ENCODE data around the gene OVOL2.

Gene OVOL2

GRCh38 chr20:17992847-17993513, 64.7 kb downstream of the OVOL2 start:
- Histone ChIP-seq H3K36me3 (ENCODE audit: control insufficient read depth, insufficient read depth, low read length) (no peaks in the 10 kb centered on the region), H3K4me3 (ENCODE audit: low read length) (no peak overlapping the region), H3K9me3 (ENCODE audit: control insufficient read depth, low read length) (no peaks in the 10 kb centered on the region), H3K9ac (ENCODE audit: low read length) (no peak overlapping the region), H3K4me1 (ENCODE audit: control insufficient read depth, insufficient read depth, low read length) (no peaks in the 10 kb centered on the region), H3K27me3 (ENCODE audit: control insufficient read depth, insufficient read depth, low read length) (no peaks in the 10 kb centered on the region)

- no peaks in the 10 kb centered on the region for H3K9me3 ChIP-seq (ENCODE audit: control insufficient read depth, low read length)
Observed at GRCh38 chr20:17992224-17992637, 65.5 kb downstream of the OVOL2 start.

GRCh38 chr20:17990278-17990972, 67.3 kb downstream of the OVOL2 start:
- Histone ChIP-seq H3K27me3 (ENCODE audit: control insufficient read depth, insufficient read depth, low read length) (no peaks in the 10 kb centered on the region), H3K9ac (ENCODE audit: low read length) (no peak overlapping the region), H3K9me3 (ENCODE audit: control insufficient read depth, low read length) (no peaks in the 10 kb centered on the region), H3K36me3 (ENCODE audit: control insufficient read depth, insufficient read depth, low read length) (no peaks in the 10 kb centered on the region), H3K4me3 (ENCODE audit: low read length) (no peak overlapping the region), H3K4me1 (ENCODE audit: control insufficient read depth, insufficient read depth, low read length) (peaks cover 5% of the 10 kb centered on the region)

More at GRCh38 chr20:17992224-17992637, 65.5 kb downstream of the OVOL2 start:
- Histone ChIP-seq H3K27me3 (ENCODE audit: control insufficient read depth, insufficient read depth, low read length) (no peaks in the 10 kb centered on the region), H3K4me1 (ENCODE audit: control insufficient read depth, insufficient read depth, low read length) (no peaks in the 10 kb centered on the region), H3K36me3 (ENCODE audit: control insufficient read depth, insufficient read depth, low read length) (no peaks in the 10 kb centered on the region), H3K9ac (ENCODE audit: low read length) (no peak overlapping the region), H3K4me3 (ENCODE audit: low read length) (no peak overlapping the region)

GRCh38 chr20:17987988-17988387, 69.7 kb downstream of the OVOL2 start:
- Histone ChIP-seq H3K36me3 (ENCODE audit: control insufficient read depth, insufficient read depth, low read length) (no peaks in the 10 kb centered on the region), H3K9ac (ENCODE audit: low read length) (no peak overlapping the region), H3K4me3 (ENCODE audit: low read length) (no peak overlapping the region), H3K4me1 (ENCODE audit: control insufficient read depth, insufficient read depth, low read length) (peaks cover 9% of the 10 kb centered on the region), H3K9me3 (ENCODE audit: control insufficient read depth, low read length) (no peaks in the 10 kb centered on the region), H3K27me3 (ENCODE audit: control insufficient read depth, insufficient read depth, low read length) (no peaks in the 10 kb centered on the region)

GRCh38 chr20:17985388-17986018, 72.2 kb downstream of the OVOL2 start:
- Histone ChIP-seq H3K9me3 (ENCODE audit: control insufficient read depth, low read length) (no peaks in the 10 kb centered on the region), H3K4me1 (ENCODE audit: control insufficient read depth, insufficient read depth, low read length) (peaks cover 9% of the 10 kb centered on the region), H3K4me3 (ENCODE audit: low read length) (no peak overlapping the region), H3K9ac (ENCODE audit: low read length) (no peak overlapping the region), H3K27me3 (ENCODE audit: control insufficient read depth, insufficient read depth, low read length) (no peaks in the 10 kb centered on the region), H3K36me3 (ENCODE audit: control insufficient read depth, insufficient read depth, low read length) (no peaks in the 10 kb centered on the region)

- no peaks in the 10 kb centered on the region for H3K27me3 ChIP-seq (ENCODE audit: control insufficient read depth, insufficient read depth, low read length)
- no peak overlapping the region for H3K4me3 ChIP-seq (ENCODE audit: low read length)
- peaks cover 12% of the 10 kb centered on the region for H3K4me1 ChIP-seq (ENCODE audit: control insufficient read depth, insufficient read depth, low read length)
- H3K9me3 ChIP-seq (ENCODE audit: control insufficient read depth, low read length): no peaks in the 10 kb centered on the region
- H3K9ac ChIP-seq (ENCODE audit: low read length): no peak overlapping the region
- no peaks in the 10 kb centered on the region for H3K36me3 ChIP-seq (ENCODE audit: control insufficient read depth, insufficient read depth, low read length)
Observed at GRCh38 chr20:17976305-17976704, 81.4 kb downstream of the OVOL2 start.
